Tibial nerve (tissue), 4 donors: Measurements from ENCODE around the gene FKBP10. TPM values are rescaled to one million over a fixed set of nuclear protein-coding genes. Genes with fewer than 3 reads are reported as not detected.

Source experiments
- DNase-seq, 2 donors: peaks; one replicate each; pipeline ENCODE4 v3.0.0-alpha.2; 2019; ENCODE audit warnings: low spot score in 2 of 2
- H3K27ac ChIP-seq, 4 donors: fragments of 200-600 bp; sonication (generic) in 3 of 4; one replicate each; pipeline ENCODE4 v1.5.1; 2017 to 2019; ENCODE audit warnings: mild to moderate bottlenecking in 1 of 4
- H3K27me3 ChIP-seq, 2 donors: fragments of 200-600 bp; sonication (generic) in 1 of 2; one replicate each; pipeline versions ENCODE4 v1.5.1 to v1.6.0; 2017 to 2019
- H3K36me3 ChIP-seq, 3 donors: fragments of 200-600 bp; sonication (generic); one replicate each; pipeline ENCODE4 v1.5.1; 2018 to 2019
- H3K4me1 ChIP-seq, 4 donors: fragments of 200-600 bp; sonication (generic) in 3 of 4; one replicate each; pipeline ENCODE4 v1.5.1; 2017 to 2019
- H3K4me3 ChIP-seq, 4 donors: fragments of 200-600 bp; sonication (generic) in 3 of 4; one replicate each; pipeline ENCODE4 v1.5.1; 2017 to 2019; ENCODE audit warnings: mild to moderate bottlenecking in 1 of 4, moderate library complexity in 1 of 4
- H3K9me3 ChIP-seq, 4 donors: fragments of 200-600 bp; sonication (generic) in 3 of 4; one replicate each; pipeline ENCODE4 v1.5.1; 2017 to 2019
- EP300 ChIP-seq, 2 donors: sonication (generic); formaldehyde crosslinking; IDR thresholded peaks; one replicate each; pipeline ENCODE4 v1.6.1; 2017; ENCODE audit warnings: antibody characterized with exemption in 2 of 2, mild to moderate bottlenecking in 1 of 2
- POLR2A ChIP-seq, 2 donors: fragments of 450-650 bp; IDR thresholded peaks; one replicate each; pipeline ENCODE4 v1.6.1; 2017; ENCODE audit warnings: antibody characterized with exemption in 2 of 2, mild to moderate bottlenecking in 2 of 2, moderate library complexity in 2 of 2
- WGBS, 2 donors: methylation state at CpG; one replicate each; pipeline ENCODE4 v1.1.5; 2018; 5-methylcytosine and 5-hydroxymethylcytosine counted together
- total RNA-seq, 4 donors: library from RNA; depleted of rRNA; stranded (reverse); fragments of >200 nt; gene quantifications; one replicate each; pipeline ENCODE4 v1.1.0, GENCODE V29; 2016
- TF ChIP-seq, protein P1 (sequence below), 5 experiments: fragments of 200-600 bp in 3 of 5; fragments of 450-650 bp in 2 of 5; sonication (generic) in 3 of 5; IDR thresholded peaks; one replicate each; pipeline ENCODE4 v1.5.1; 2016 to 2019; ENCODE audit warnings: antibody characterized with exemption in 5 of 5, mild to moderate bottlenecking in 3 of 5, moderate library complexity in 2 of 5

FKBP10 gene
- total RNA-seq, 4 donors from 2014 or later, result 47.9 to 103 (median 77.4) TPM

DNA sequence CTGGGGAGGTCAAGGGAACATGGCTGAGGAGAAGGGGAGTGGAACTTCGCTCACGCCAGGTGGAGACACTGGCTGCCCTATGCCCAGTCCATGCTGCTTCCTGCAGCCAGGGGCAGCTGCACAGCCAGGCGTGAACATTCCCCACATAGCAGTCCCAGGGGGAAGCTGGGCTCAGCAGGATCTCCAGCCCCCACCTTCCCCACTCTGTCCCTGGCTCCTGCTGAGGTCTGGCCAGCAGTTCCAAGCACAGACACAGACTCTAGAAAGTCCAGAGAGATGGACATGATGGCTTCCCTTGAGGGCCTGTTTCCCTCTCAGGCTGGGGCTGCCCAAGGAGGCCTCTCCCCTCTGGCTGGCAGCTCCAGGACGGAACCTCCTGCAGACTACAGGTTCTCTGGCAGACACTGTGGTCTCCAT, 35.6 kb upstream of the FKBP10 start:
- DNase-seq, result no peak
- Histone ChIP-seq H3K4me1 (peaks cover 0 to 71% (median 34%) of the 10 kb centered on the region in 4 donors), H3K9me3 (no peaks in the 10 kb centered on the region), H3K4me3 (no peak overlapping the region), H3K27ac (peak overlapping the region in 3 of 4 donors; percentile 70 to 85 (median 82)), H3K36me3 (peaks cover 0 to 4% (median 0%) of the 10 kb centered on the region in 3 donors), H3K27me3 (no peaks in the 10 kb centered on the region)
- 67 to 79% methylated on average over 2 to 3 of the region's 4 CpGs for WGBS, 2 donors
- TF ChIP-seq, protein P1, sequence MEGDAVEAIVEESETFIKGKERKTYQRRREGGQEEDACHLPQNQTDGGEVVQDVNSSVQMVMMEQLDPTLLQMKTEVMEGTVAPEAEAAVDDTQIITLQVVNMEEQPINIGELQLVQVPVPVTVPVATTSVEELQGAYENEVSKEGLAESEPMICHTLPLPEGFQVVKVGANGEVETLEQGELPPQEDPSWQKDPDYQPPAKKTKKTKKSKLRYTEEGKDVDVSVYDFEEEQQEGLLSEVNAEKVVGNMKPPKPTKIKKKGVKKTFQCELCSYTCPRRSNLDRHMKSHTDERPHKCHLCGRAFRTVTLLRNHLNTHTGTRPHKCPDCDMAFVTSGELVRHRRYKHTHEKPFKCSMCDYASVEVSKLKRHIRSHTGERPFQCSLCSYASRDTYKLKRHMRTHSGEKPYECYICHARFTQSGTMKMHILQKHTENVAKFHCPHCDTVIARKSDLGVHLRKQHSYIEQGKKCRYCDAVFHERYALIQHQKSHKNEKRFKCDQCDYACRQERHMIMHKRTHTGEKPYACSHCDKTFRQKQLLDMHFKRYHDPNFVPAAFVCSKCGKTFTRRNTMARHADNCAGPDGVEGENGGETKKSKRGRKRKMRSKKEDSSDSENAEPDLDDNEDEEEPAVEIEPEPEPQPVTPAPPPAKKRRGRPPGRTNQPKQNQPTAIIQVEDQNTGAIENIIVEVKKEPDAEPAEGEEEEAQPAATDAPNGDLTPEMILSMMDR (IDR thresholded peaks at IDR 0.05), result peak in 1 of 5 experiments; percentile 57
- TF ChIP-seq EP300 (IDR thresholded peaks at IDR 0.05), result no peak

- H3K27me3 ChIP-seq, result no peaks in the 10 kb centered on the region
- peak; percentile 57 to 64 for DNase-seq
- WGBS, 2 donors, result 8 to 20% methylated on average over 10 to 11 of the region's 12 CpGs
- TF ChIP-seq EP300 (IDR thresholded peaks at IDR 0.05) (peak; percentile 67 to 74), POLR2A (IDR thresholded peaks at IDR 0.05) (peak in 1 of 2 donors; percentile 5)
- TF ChIP-seq, protein P1 (IDR thresholded peaks at IDR 0.05), result peak in 2 of 5 experiments; percentile 9 to 46
- H3K36me3 ChIP-seq, result peaks cover 0 to under 1% (median 0%) of the 10 kb centered on the region in 3 donors
- H3K4me1 ChIP-seq, result peaks cover 0 to 77% (median 35%) of the 10 kb centered on the region in 4 donors
- no peaks in the 10 kb centered on the region for H3K9me3 ChIP-seq
- H3K4me3 ChIP-seq, result no peak overlapping the region
- H3K27ac ChIP-seq, result peak overlapping the region in 3 of 4 donors; percentile 70 to 85 (median 82)
Observed at GRCh38 chr17:41777574-41778188, 35.1 kb upstream of the FKBP10 start.

- Histone ChIP-seq H3K4me1 (peaks cover 0 to 77% (median 38%) of the 10 kb centered on the region in 4 donors), H3K4me3 (no peak overlapping the region), H3K36me3 (no peaks in the 10 kb centered on the region), H3K9me3 (no peaks in the 10 kb centered on the region), H3K27ac (no peak overlapping the region), H3K27me3 (no peaks in the 10 kb centered on the region)
- 100% methylated on average over 1 of the region's 1 CpG for WGBS, 2 donors
- no peak for DNase-seq
- TF ChIP-seq, protein P1 (IDR thresholded peaks at IDR 0.05), result no peak
- TF ChIP-seq EP300 (IDR thresholded peaks at IDR 0.05) (no peak), POLR2A (IDR thresholded peaks at IDR 0.05) (no peak)
Observed at GRCh38 chr17:41779954-41780353, 32.9 kb upstream of the FKBP10 start.

DNA sequence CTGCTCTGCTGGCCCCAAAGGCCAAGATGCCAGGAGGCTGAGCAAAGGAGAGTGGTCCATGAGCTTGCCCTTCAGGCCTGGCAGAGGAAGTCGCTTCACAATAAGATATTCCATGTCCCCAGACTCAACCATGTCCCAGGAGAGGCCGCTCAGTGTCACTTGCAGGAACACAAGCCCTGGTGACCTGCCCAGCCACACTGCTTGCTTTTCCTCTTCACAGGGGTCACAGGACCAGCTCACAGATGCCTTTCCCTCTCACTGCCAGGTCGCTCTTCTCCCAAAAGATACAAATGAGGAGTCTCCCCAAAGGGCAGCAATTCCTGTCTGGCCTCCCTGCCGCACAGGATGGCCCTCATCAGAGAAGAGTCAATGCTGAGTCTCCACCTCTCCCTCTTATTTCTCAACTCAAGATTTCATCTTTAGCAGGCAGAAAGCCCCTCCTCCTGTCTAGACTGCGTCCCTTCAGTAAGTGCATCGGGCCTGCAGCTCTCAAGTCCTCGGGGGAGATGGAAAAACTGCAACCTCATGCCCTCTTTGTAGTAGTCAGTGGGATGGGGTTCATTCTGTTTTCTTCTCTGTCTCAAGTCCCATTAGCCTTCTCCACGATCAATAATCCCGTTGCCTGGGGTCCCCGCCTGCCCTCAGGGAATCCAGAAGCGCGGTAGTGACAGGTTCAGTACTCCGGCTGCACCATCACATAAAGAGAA, 31.2 kb upstream of the FKBP10 start:
- DNase-seq, result no peak
- Histone ChIP-seq H3K27ac (peak overlapping the region in 1 of 4 donors; percentile 65), H3K36me3 (no peaks in the 10 kb centered on the region), H3K27me3 (no peaks in the 10 kb centered on the region), H3K4me1 (peaks cover 0 to 77% (median 43%) of the 10 kb centered on the region in 4 donors), H3K9me3 (no peaks in the 10 kb centered on the region), H3K4me3 (no peak overlapping the region)
- TF ChIP-seq EP300 (IDR thresholded peaks at IDR 0.05), result no peak
- no peak for TF ChIP-seq POLR2A (IDR thresholded peaks at IDR 0.05)
- TF ChIP-seq, protein P1 (IDR thresholded peaks at IDR 0.05), result no peak
- WGBS, 2 donors, result 69 to 77% methylated on average over 13 of the region's 13 CpGs

DNA sequence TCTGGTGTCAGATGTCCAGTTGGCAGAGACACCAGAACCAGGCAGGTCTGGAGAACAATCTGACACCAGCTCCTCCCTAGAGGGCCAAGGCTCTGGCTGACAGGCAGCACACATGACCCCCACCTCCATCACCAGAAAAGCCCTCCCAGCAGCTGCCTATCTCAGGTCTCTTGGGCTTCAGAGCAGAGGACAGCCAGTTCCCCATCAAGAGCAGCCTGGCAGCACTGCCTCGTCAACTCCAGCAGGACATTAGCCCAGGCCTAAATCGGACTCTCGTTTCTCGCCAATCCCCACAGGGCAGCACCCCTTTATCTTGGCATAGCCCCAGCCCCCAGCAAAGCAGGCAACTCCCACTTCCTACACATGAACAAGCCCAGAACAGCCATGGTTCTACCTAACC, 30.7 kb upstream of the FKBP10 start:
- no peaks in the 10 kb centered on the region for H3K27me3 ChIP-seq
- no peaks in the 10 kb centered on the region for H3K9me3 ChIP-seq
- no peak for DNase-seq
- H3K4me3 ChIP-seq, result no peak overlapping the region
- whole genome bisulfite sequencing, 2 donors, result 54 to 58% methylated on average over 4 of the region's 4 CpGs
- no peaks in the 10 kb centered on the region for H3K36me3 ChIP-seq
- TF ChIP-seq, protein P1 (IDR thresholded peaks at IDR 0.05), result no peak
- TF ChIP-seq POLR2A (IDR thresholded peaks at IDR 0.05) (no peak), EP300 (IDR thresholded peaks at IDR 0.05) (peak in 1 of 2 donors; percentile 15)
- peaks cover 0 to 73% (median 39%) of the 10 kb centered on the region in 4 donors for H3K4me1 ChIP-seq
- peak overlapping the region in 1 of 4 donors; percentile 65 for H3K27ac ChIP-seq
